ENCODE results near the gene TMEM63C.

The TMEM63C gene

GRCh38 chr14:77197988-77198387 is 16.4 kb downstream of the TMEM63C start:
- no peak overlapping the region for H3K4me3 ChIP-seq (replicated peaks in 1 of 2; ENCODE audit: low read depth in 2 of 2, low read length in 2 of 2)
- no peak for DNase-seq (ENCODE audit: low read depth in 2 of 2)
- TF ChIP-seq CTCF (IDR thresholded peaks at IDR 0.05; ENCODE audit: low read depth, low read length): no peak

GRCh38 chr14:77198561-77198960 is 17.0 kb downstream of the TMEM63C start:
- H3K4me3 ChIP-seq (replicated peaks in 1 of 2; ENCODE audit: low read depth in 2 of 2, low read length in 2 of 2): no peak overlapping the region
- no peak for TF ChIP-seq CTCF (IDR thresholded peaks at IDR 0.05; ENCODE audit: low read depth, low read length)
- DNase-seq (ENCODE audit: low read depth in 2 of 2): no peak

GRCh38 chr14:77199590-77199989 is 18.0 kb downstream of the TMEM63C start:
- no peak for TF ChIP-seq CTCF (IDR thresholded peaks at IDR 0.05; ENCODE audit: low read depth, low read length)
- no peak overlapping the region for H3K4me3 ChIP-seq (replicated peaks in 1 of 2; ENCODE audit: low read depth in 2 of 2, low read length in 2 of 2)
- no peak for DNase-seq (ENCODE audit: low read depth in 2 of 2)

- H3K4me3 ChIP-seq (replicated peaks in 1 of 2; ENCODE audit: low read depth in 2 of 2, low read length in 2 of 2): no peak overlapping the region
- no peak for TF ChIP-seq CTCF (IDR thresholded peaks at IDR 0.05; ENCODE audit: low read depth, low read length)
- no peak for DNase-seq (ENCODE audit: low read depth in 2 of 2)
These were observed 18.9 kb downstream of the TMEM63C start for GRCh38 chr14:77200406-77200985.

- TF ChIP-seq CTCF (IDR thresholded peaks at IDR 0.05; ENCODE audit: low read depth, low read length): no peak
- no peak overlapping the region for H3K4me3 ChIP-seq (replicated peaks in 1 of 2; ENCODE audit: low read depth in 2 of 2, low read length in 2 of 2)
- DNase-seq (ENCODE audit: low read depth in 2 of 2): no peak
These were observed 20.1 kb downstream of the TMEM63C start for GRCh38 chr14:77201696-77202095.

- TF ChIP-seq CTCF (IDR thresholded peaks at IDR 0.05; ENCODE audit: low read depth, low read length): no peak
- H3K4me3 ChIP-seq (replicated peaks in 1 of 2; ENCODE audit: low read depth in 2 of 2, low read length in 2 of 2): no peak overlapping the region
- peak in 1 of 2 donors; percentile 19 for DNase-seq (ENCODE audit: low read depth in 2 of 2)
These were observed 22.2 kb downstream of the TMEM63C start for GRCh38 chr14:77203611-77204458.

All from cardiac fibroblast (primary cell).